Measurements from ENCODE around the gene PARD3.

DNA sequence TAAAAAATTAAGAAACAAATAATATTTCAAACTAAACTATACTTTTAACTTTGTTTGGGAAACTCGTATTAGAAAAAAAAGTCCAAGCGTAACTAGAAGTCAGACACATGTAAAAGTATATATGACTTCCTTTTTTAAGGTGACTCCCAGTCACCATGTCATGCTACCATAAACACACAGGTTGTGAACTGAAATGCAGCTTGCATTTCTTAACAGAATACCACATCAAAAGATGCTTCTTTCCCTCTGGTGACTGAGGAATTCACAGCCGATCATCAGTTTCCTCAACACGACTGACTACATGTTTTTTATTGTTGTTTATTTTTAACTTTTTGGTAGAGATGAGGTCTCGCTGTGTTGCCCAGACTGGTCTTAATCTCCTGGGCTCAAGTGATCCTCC, 445.0 kb downstream of the PARD3 start:
- TF ChIP-seq POLR2A (IDR thresholded peaks at IDR 0.05), result no peak
- TF ChIP-seq, protein P1, sequence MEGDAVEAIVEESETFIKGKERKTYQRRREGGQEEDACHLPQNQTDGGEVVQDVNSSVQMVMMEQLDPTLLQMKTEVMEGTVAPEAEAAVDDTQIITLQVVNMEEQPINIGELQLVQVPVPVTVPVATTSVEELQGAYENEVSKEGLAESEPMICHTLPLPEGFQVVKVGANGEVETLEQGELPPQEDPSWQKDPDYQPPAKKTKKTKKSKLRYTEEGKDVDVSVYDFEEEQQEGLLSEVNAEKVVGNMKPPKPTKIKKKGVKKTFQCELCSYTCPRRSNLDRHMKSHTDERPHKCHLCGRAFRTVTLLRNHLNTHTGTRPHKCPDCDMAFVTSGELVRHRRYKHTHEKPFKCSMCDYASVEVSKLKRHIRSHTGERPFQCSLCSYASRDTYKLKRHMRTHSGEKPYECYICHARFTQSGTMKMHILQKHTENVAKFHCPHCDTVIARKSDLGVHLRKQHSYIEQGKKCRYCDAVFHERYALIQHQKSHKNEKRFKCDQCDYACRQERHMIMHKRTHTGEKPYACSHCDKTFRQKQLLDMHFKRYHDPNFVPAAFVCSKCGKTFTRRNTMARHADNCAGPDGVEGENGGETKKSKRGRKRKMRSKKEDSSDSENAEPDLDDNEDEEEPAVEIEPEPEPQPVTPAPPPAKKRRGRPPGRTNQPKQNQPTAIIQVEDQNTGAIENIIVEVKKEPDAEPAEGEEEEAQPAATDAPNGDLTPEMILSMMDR (IDR thresholded peaks at IDR 0.05), result no peak
- TF ChIP-seq EP300 (IDR thresholded peaks at IDR 0.05; ENCODE audit: low read depth), result no peak
